Posterior cingulate gyrus (tissue), 11 donors: Measurements from ENCODE around the gene UQCC3.
A peak's percentile ranks its signal among the peaks of the same experiment; 100 is the strongest.
"Not testable (repeated sequence)": the region's sequence is repeated elsewhere in the genome, so short reads cannot be mapped to it uniquely, and the experiment has no call there.

ENCODE experiments used
- DNase-seq, 10 donors: peaks; one replicate each; pipeline versions ENCODE4 v3.0.0 to v3.0.0-alpha.2; 2020 to 2021; ENCODE audit warnings: mixed read lengths in 3 of 10
- intact Hi-C: fragments of 100-400 bp; cut with DNase I; formaldehyde crosslinking; loops from one replicate; pipeline ENCODE4 v1.15.1; 2023

The UQCC3 gene

DNA sequence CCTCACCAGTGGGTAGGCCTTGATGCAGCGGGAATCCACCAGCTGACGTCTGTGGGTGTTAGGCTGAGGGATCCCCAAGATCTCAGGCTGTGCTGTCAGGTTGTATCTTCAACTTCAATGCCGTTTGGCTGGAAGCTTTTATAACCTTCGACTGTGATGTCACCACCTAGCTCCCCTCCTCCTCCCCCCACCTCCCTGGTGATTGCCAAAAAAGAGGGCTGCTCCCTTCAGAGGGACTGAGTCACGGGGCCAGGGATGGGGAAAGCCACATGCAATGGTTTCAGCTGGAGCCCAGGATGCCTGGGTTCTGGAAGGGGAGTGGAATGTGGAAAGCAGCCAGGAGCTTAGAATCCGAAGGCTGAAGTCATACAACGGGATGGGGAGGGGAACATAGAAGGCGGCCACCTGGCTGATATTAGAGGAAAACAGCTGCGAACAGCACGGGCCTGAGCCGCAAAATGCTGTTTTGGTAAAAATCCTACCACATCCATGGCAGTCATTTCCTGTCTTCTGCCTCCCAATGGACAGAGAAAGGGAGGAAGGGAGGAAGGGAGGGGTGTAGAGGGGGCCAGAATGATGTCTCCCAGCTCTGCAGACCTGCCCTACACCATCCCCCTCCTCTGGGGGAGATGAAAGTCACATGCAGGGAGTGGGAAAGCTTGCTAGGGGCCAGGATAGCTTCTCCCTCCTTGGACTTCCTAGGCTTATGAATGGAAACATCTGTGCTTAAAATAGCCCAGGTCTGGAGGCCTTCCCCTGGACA, 18.1 kb downstream of the UQCC3 start, which contains the start of gene LRRN4CL:
Gene LRRN4CL (minus strand): TSS at position 110 of the 763 bp plus-strand sequence. CDS start 1,022 bp downstream, outside the sequence.
- intact Hi-C loops: loop anchor here (10.0 kb wide), 1 partner anchor 295 kb away; no protein-coding TSS in a partner anchor
- peak in 3 of 10 donors; percentile 36 to 76 (median 42) for DNase-seq

DNA sequence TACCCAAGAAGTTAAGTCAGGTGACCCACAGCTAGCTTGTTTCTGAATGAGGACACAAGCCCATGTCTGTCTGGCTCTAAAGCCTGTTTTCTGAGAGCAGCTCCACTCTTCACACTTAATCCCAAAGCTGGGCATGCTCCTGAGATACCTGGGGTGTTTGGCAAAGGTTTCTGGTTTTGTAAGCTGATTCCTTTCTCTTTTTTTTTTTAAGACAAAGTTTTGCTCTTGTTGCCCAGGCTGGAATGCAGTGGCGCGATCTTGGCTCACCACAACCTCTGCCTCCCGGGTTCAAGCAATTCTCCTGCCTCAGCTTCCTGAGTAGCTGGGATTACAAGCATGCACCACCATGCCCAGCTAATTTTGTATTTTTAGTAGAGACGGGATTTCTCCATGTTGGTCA, 22.2 kb downstream of the UQCC3 start:
- not testable (repeated sequence) for DNase-seq
- intact Hi-C loops: loop anchor here (10.0 kb wide), 1 partner anchor 299 kb away; no protein-coding TSS in a partner anchor

DNA sequence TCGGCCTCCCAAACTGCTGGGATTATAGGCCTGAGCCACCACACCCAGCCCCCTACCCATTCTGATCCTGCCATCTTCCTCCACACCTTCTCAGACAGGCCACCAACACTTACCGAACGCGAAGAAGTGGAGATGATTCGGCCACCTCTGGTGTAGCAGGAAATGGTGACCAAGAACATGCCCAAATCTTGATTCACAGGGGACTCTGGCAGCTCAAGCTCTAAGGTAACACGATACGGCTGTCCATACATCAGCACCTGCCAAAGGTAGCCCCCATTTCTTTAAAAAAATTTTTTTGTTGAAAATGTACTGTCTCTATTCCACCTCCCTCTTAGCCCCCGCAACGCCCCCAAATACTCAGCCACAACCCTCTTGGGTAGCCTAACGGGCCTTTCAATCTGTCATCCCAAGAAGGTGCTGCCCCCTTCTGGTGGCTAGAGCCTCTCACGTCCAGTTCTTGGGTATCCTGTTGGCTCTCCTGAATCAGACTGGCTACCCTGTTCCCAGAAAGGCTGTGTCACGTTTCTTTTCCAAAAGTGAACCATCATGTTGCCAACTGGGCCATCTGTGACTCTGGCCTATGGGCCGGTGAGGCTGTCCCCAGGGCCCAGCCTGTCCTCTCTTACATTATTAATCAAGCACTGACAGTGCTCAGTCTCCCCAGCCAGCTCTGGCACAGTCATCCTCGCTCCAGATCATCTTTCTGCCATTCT, 23.1 kb downstream of the UQCC3 start:
- intact Hi-C loops: loop anchor here (10.0 kb wide), 1 partner anchor 300 kb away; no protein-coding TSS in a partner anchor
- peak in 7 of 10 donors; percentile 62 to 95 (median 75) for DNase-seq

DNA sequence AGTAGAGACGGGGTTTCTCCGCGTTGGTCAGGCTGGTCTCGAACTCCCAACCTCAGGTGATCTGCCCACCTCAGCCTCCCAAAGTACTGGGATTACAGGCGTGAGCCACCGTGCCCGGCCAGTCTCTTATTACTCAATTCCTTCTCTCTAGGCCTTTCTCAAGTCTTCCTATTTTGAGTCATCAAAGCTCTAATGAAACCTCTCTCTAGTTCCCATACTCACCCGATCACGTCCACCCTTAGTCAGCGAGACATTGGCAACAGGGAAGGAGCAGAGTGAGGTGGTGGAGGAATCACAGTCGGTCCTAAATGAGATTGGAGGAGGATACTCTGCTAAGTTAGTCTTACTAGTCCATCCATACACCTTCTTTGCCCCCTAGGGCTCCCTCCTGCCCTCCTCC, 30.8 kb downstream of the UQCC3 start:
- intact Hi-C loops: loop anchor here (10.0 kb wide), 1 partner anchor 107 kb away; the partner anchor contains the start of gene TUT1
- peak in 1 of 10 donors; percentile 19 for DNase-seq

DNA sequence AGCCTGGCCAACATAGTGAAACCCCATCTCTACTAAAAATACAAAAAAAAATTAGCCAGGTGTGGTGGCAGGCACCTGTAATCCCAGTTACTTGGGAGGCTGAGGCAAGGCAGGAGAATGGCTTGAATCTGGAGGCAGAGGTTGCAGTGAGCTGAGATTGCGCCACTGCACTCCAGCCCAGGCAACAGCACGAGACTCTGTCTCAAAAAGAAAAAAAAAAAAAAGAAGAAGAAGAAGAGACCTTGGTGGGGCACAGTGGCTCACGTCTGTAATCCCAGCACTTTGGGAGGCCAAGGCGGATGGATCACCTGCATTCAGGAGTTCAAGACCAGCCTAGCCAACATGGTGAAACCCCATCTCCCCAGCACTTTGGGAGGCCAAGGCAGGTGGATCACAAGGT, 32.4 kb downstream of the UQCC3 start:
- peak in 1 of 10 donors; percentile 12 for DNase-seq
- intact Hi-C loops: loop anchor here (10.0 kb wide), 1 partner anchor 109 kb away; the partner anchor contains the start of gene TUT1

DNA sequence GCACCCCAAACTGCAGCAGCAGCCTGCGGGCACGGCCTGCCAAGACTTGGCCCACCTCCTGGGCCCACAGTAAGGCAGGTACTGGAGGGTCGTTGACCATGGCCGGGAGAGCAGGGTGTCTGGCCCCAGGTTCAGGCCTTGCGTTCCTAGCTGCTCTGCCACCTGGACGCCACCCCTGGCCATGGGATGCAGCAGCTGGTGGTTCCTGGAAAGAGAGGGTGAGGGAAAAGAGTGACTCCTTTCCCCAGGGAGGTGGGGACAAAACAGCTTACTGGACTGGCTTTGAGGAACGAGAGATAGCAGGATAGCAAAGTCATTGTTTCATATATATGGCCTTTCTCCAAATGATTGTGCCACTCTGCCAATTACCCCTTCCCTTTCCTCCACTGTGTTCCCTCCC, 33.9 kb downstream of the UQCC3 start:
- intact Hi-C loops: loop anchor here (10.0 kb wide), 1 partner anchor 111 kb away; the partner anchor contains the start of gene TUT1

DNA sequence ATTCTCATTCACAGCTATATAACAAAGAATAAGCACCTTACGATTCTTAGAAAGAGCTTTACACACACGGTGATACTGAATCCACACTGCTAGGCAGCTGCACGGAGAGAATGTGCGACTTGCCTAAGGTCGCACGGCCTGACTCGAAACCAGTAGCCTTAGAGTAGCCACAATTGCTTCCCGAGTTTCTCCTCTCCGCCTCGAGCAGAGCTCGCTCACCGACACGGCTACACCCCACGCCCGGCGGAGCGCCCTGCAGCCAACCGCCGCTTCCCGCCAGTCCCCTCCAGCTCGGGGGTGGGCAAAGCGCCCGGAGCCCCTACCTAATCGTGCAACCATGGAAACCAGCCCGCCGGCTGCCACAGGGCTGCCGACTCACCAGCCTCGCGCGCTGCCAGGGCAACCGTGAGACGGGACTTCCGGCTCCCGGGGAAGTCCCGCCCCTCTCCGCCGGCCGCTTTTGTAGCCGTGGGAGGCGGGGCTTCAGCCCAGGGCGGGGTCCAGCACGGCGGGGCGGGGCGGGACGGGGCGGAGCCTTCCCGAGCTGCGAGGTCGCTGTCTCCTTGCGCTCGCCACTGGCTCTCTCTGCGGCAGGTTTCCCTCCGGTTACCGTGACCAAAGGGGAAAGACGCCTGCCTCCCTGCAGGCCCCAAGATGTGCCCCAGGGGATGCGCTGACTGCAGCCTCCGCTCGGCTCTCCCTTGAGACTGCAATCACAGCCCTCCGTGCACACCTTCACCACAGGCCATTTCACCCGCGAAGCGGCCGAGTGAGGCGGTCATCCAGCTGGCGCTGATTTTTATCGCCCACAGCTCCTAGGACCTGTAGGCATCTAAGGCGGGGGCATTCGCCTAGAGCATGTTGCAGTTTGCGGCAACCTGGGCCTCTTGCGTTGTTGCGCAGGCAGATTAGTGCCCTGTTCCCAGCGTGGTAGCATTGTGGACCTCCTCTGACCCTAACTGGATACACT, 34.7 kb downstream of the UQCC3 start:
- intact Hi-C loops: loop anchor here (10.0 kb wide), 1 partner anchor 111 kb away; the partner anchor contains the start of gene TUT1
- peak; percentile 91 to 99 (median 96) for DNase-seq

More for the DNA sequence above, 33.9 kb downstream of the UQCC3 start:
- DNase-seq: peak in 1 of 10 donors; percentile 74

DNA sequence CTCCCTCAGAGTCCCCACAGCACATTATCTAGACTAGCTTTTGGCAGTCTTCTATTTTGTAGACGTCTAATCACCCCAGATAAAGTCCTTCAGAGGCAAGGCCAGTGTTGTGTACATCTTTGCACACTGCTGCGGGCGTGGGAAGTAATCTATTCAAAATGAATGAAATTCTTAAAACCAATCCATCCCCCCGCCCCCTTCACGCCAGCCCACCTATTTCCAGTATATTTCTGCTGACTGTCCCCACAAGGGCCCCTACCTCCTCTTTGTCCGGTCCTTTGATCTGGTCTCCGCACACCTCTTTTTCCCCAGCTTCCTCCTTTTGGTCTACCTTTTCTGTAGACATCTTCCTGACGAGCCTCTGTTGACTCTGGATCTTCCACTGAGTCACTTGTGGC, 35.4 kb downstream of the UQCC3 start:
- no peak for DNase-seq
- intact Hi-C loops: loop anchor here (10.0 kb wide), 1 partner anchor 112 kb away; the partner anchor contains the start of gene TUT1

DNA sequence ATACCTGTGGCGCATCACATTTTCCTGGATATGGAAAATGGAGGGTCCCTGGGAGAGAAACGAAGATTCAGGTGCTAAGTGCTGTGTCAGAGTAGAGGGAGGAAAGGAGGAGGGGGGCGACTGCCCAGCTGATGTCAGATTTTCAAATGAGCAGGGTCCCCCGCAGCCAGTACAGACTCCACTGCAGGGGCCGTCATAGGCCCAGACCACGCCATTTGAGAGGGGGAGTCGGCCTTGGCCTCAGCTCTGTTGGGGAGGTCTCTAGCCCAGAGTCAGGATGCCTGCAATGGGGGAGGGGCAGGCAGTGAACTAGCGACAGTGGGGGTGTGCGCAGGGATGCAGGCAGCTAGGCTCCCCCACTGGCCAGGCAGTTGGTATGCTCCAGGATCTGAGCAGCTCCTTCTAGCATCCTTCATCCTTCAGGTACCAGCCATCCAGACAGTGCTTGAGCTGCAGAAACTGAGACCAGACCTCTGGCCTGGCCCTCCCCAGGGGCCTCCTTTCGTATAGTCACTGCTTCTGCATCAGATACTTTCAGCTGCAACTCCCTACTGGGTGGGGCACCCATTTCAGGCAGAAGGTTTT, 35.9 kb downstream of the UQCC3 start, which contains the start of the genes BSCL2 and GNG3:
Gene BSCL2 (minus strand): TSS at position 148 of the 585 bp plus-strand sequence. CDS start 229 bp downstream, outside the sequence.
Gene GNG3 (plus strand): TSS at position 400 of the 585 bp plus-strand sequence. CDS start 620 bp downstream, outside the sequence.
- DNase-seq: peak; percentile 62 to 99 (median 95)
- intact Hi-C loops: loop anchor here (10.0 kb wide), 1 partner anchor 113 kb away; the partner anchor contains the start of gene TUT1

DNA sequence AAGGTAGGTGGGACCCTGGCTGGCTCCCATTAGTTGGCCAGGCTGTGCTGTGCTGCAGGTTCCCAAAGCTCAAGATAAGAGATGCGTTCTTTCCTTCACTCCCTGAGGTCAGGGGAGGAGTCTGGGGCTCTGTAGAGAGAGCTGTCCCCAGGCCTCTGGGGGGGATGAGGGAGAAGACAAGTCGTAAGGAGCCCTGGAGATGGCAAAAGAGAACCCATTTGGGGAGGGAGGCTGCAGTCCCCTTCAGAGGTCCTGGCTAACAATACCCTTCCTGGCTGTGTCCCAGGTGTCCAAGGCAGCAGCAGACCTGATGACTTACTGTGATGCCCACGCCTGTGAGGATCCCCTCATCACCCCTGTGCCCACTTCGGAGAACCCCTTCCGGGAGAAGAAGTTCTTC, 36.9 kb downstream of the UQCC3 start:
- peak in 1 of 10 donors; percentile 64 for DNase-seq
- intact Hi-C loops: loop anchor here (2.0 to 10.0 kb wide), 2 partner anchors 18 to 114 kb away; partner anchors contain the start of genes HNRNPUL2 and TUT1

DNA sequence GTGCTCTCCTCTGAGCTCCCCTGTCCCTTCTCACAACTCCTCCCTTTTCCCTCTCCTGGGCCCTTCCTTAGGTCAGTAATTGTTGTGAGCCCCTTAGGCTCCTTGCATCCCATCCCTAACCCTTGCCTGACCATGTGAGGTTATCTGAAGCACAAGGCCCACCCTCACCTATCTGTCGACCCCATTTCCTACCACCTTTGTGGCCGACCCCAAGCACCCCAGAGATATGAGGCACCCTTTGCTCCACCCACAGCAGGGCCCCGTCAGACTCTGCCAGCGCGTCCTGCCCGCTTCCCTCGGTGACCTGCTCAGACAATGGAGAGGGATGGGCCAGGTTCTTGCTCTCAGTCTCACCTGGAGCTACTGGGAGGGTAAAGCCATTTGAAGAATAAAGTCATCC, 37.3 kb downstream of the UQCC3 start:
- DNase-seq: peak in 1 of 10 donors; percentile 64
- intact Hi-C loops: loop anchor here (2.0 to 10.0 kb wide), 2 partner anchors 18 to 114 kb away; partner anchors contain the start of genes HNRNPUL2 and TUT1

DNA sequence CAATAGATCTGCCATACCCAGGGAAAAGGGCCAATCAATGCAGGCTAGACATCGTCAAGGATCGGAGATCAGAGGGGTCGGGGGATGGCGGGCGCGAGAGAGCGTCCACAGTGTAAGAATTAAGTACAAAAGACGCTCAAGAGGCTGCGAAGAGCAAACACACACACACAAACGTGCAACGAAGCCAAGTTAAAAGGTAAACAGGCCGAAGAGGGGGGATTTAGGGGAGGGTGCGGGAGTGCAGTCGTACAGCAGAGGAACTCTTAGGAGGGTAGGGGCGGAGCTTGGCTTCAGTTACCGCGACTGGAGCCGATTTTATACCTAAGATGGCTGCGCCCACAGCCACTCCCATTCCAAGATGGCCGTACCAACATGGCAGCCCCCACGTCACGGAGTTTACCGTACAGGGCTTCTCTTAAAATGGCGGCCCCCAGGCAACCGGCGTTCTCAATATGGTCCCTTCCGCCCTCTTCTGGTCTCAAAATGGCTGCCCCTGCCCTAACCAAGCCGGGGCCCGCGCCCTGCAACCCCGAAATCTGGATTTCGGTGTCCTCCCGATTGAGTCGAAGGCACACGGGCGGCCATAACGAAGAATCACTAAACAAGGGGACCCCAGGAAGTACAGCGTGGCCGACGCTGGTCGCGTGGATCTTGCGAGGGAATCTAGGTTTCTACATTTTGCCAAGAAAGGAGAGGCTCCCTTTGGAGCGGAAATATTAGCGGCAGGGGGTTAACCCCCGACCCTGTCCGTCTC, 38.0 kb downstream of the UQCC3 start:
- DNase-seq: peak; percentile 94 to 99 (median 96)
- intact Hi-C loops: loop anchor here (2.0 to 10.0 kb wide), 2 partner anchors 17 to 115 kb away; partner anchors contain the start of genes HNRNPUL2 and TUT1

DNA sequence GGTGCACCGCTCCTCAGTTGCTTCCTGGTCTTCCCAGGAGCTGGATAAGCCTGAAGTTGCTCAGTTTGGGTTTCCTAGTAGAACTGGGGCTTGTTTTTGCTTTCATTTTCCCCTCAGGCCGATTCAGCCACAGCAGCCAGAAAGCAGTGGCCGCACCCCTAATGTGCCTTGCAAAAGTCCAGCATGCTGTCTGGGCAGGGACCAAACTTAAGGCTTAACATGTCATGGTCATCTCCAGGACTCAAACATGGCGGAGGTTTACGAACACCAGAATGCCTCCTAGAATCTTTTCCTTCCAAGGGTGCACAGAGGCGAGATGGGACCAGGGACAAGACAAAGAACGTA, 38.5 kb downstream of the UQCC3 start:
- no peak for DNase-seq
- intact Hi-C loops: no loop called here

DNA sequence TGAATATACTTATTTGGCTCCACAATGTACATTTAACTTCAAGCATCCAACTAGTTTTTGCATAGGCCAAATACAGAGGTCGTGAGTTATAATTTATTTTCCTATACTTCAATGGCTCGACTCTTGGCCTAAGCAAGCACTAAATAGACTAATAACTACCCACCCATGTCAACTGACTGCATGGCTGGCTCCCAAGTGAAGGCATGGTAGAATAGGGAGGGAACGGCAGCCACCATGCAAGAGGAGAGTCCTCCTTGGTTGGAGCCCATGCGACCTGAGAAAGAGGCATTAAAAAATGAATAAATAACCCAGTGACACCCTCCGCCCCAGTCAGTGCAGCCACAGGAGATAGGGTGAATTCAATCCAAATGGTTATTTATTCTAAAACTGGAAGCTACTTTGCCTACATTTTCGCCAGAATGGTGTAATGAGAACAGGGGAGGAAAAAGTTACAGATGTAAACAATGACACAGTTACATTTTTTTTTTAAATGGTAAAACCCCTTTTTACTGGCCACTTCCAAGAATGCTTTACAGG, 40.9 kb downstream of the UQCC3 start:
- peak in 1 of 10 donors; percentile 26 for DNase-seq
- intact Hi-C loops: no loop called here

DNA sequence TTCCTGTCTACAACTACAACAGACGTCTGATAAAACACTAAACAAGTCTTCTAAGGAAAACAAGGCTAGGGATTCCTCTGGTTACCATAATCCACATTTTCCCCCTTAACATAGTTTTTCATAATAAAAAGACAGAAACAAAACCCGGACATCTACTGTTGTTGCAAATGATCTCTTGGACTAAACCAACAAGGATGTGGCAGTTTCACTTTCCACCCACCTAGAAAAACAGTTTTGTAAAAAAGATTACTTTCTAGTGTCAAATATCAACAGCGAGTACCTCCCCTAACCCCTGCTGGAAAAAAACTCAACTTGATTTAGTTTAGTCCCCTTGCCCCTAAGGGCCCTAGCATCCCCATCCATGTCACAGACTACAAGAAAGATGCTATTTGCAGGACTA, 41.4 kb downstream of the UQCC3 start:
- no peak for DNase-seq
- intact Hi-C loops: no loop called here

DNA sequence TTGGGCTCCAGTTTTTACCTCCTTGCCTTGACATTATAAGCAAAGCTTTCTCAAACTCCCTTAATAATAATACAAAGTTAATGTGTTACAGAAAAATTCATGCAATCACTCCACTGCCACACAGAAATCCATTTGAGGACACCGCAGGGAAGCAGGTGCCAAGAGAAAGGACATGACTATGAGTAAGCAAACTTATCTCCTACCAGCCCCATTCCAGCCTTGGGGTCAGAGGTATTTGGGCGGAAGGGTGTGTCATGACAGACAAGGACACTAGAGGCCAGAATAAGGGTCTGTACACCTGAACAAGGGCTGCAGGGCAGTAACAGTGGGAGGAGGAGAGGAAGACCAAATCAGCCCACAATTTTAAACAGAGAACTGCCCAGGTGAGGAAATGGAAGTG, 41.9 kb downstream of the UQCC3 start:
- intact Hi-C loops: no loop called here
- no peak for DNase-seq
